WI38 (cell line): ENCODE results near the gene SCAPER.
"Not testable (repeated sequence)": the region's sequence is repeated elsewhere in the genome, so short reads cannot be mapped to it uniquely, and the experiment has no call there.

Experiments
- H3K4me3 ChIP-seq: 2 replicates; pipeline ENCODE4 v1.5.1; 2011; ENCODE audit warnings: low read depth, mild to moderate bottlenecking, control low read depth, low read length
- CTCF ChIP-seq: IDR thresholded peaks from 2 replicates; pipeline ENCODE4 v1.5.1; 2012; ENCODE audit warnings: low read depth, mild to moderate bottlenecking, control low read depth, low read length

Gene SCAPER

GRCh38 chr15:76533060-76533820, 371.9 kb downstream of the SCAPER start:
- no peak for TF ChIP-seq CTCF
- no peak overlapping the region for H3K4me3 ChIP-seq

- no peak overlapping the region for H3K4me3 ChIP-seq
- TF ChIP-seq CTCF: no peak
Observed at GRCh38 chr15:76529911-76530310, 375.2 kb downstream of the SCAPER start.

- no peak for TF ChIP-seq CTCF
- H3K4me3 ChIP-seq: no peak overlapping the region
Observed at GRCh38 chr15:76526111-76526510, 379.0 kb downstream of the SCAPER start.

- no peak for TF ChIP-seq CTCF
- no peak overlapping the region for H3K4me3 ChIP-seq
Observed at GRCh38 chr15:76517910-76518309, 387.2 kb downstream of the SCAPER start.

- H3K4me3 ChIP-seq: no peak overlapping the region
- TF ChIP-seq CTCF: no peak
Observed at GRCh38 chr15:76514282-76514681, 390.9 kb downstream of the SCAPER start.

GRCh38 chr15:76512971-76513370, 392.2 kb downstream of the SCAPER start:
- H3K4me3 ChIP-seq: no peak overlapping the region
- no peak for TF ChIP-seq CTCF

GRCh38 chr15:76510663-76511062, 394.5 kb downstream of the SCAPER start:
- not testable (repeated sequence) for H3K4me3 ChIP-seq

- no peak for TF ChIP-seq CTCF
- no peak overlapping the region for H3K4me3 ChIP-seq
Observed at GRCh38 chr15:76503804-76504203, 401.3 kb downstream of the SCAPER start.
